Left lobe of liver (tissue), 2 donors: Measurements from ENCODE around the gene GLB1L2. TPM values are rescaled to one million over a fixed set of nuclear protein-coding genes. Genes with fewer than 3 reads are reported as not detected.

Experiments used
- ATAC-seq: fragments of 200-7000 bp; cut with Tn5 transposase; one replicate; pipeline ENCODE4 v1.9.1; 2020; ENCODE audit warnings: mild to moderate bottlenecking, moderate library complexity
- DNase-seq: peaks from one replicate; pipeline ENCODE4 v3.0.0-alpha.2; 2020; ENCODE audit warnings: low spot score
- total RNA-seq: library from RNA; stranded (reverse); gene quantifications from one replicate; pipeline ENCODE4 v1.2.1, GENCODE V29; 2021
- donor health status: DM: no; HTN: no; CAD: no; lungs with moderate emphysema.
- donor health status: DM: no; HTN: yes; CAD: no.

Gene GLB1L2
- total RNA-seq, 1 donor from 2014 or later, result 0.48 TPM

- no peak for DNase-seq
- no peak for ATAC-seq
Measured at GRCh38 chr11:134416726-134417125, 84.9 kb downstream of the GLB1L2 start.

GRCh38 chr11:134417871-134418840 lies 86.4 kb downstream of the GLB1L2 start:
- no peak for ATAC-seq
- no peak for DNase-seq

- no peak for DNase-seq
- ATAC-seq, result no peak
Measured at GRCh38 chr11:134423106-134423505, 91.3 kb downstream of the GLB1L2 start.

- ATAC-seq (no peak), DNase-seq (no peak)
Measured at GRCh38 chr11:134425413-134425812, 93.6 kb downstream of the GLB1L2 start.

Other genes with a start within 250 kb of the GLB1L2 start
- 21.7 TPM for gene NCAPD3, start 108.0 kb upstream of the GLB1L2 start, total RNA-seq
- gene VPS26B, start 107.3 kb upstream of the GLB1L2 start, total RNA-seq, result 36.4 TPM
- 21.1 TPM for gene THYN1, start 78.6 kb upstream of the GLB1L2 start, total RNA-seq
- 25.7 TPM for gene ACAD8, start 78.4 kb upstream of the GLB1L2 start, total RNA-seq
- gene GLB1L3, start 55.6 kb upstream of the GLB1L2 start, total RNA-seq, result 0.10 TPM
- gene B3GAT1, start 80.3 kb downstream of the GLB1L2 start, total RNA-seq, result 5.4 TPM